CD4-positive, alpha-beta T cell (primary cell): ENCODE measurements around the gene GOLGB1. TPM values are rescaled to one million over a fixed set of nuclear protein-coding genes. Genes with fewer than 3 reads are reported as not detected.
A peak's percentile ranks its signal among the peaks of the same experiment; 100 is the strongest.

ENCODE experiments used
- ATAC-seq: fragments of 200-7000 bp; cut with Tn5 transposase; one replicate; pipeline ENCODE4 v1.10.0; 2022; ENCODE audit warnings: mild to moderate bottlenecking; ENCODE audit not compliant: poor library complexity
- CTCF ChIA-PET: fragments of 350-600 bp; sonication (Branson Sonifier 250); formaldehyde crosslinking; loops from one replicate; lab custom pipeline; 2021; ENCODE audit warnings: antibody characterized with exemption, inconsistent platforms; lab: Charles Lee
- POLR2A ChIA-PET: fragments of 350-600 bp; sonication (Branson Sonifier 250); formaldehyde crosslinking; loops from one replicate; lab custom pipeline; 2021; ENCODE audit warnings: antibody characterized with exemption, inconsistent platforms; lab: Charles Lee
- DNase-seq, 14 experiments: peaks; one replicate each; pipeline ENCODE4 v3.0.0-alpha.2; 2013 to 2020; ENCODE audit warnings: mixed read lengths in 2 of 14
- H3K27ac ChIP-seq, 2 donors: one replicate each; pipeline versions ENCODE4 v1.5.1 to v1.7.0; 2013; ENCODE audit warnings: low read length in 2 of 2, low read depth in 1 of 2, mild to moderate bottlenecking in 1 of 2
- H3K27me3 ChIP-seq, 2 experiments: 1 replicate in 1 of 2; 2 replicates in 1 of 2; pipeline versions ENCODE4 v1.6.1 to v1.7.0; 2013; ENCODE audit warnings: low read length in 2 of 2, control low read depth in 1 of 2, mild to moderate bottlenecking in 1 of 2, moderate library complexity in 1 of 2; ENCODE audit not compliant: insufficient read depth in 2 of 2, control insufficient read depth in 1 of 2
- H3K36me3 ChIP-seq: one replicate; pipeline ENCODE4 v1.6.1; 2013; ENCODE audit warnings: low read length, control low read depth; ENCODE audit not compliant: insufficient read depth
- H3K4me1 ChIP-seq: one replicate; pipeline ENCODE4 v1.6.1; 2013; ENCODE audit warnings: low read length, control low read depth; ENCODE audit not compliant: insufficient read depth
- H3K4me3 ChIP-seq: one replicate; pipeline ENCODE4 v1.5.1; 2013; ENCODE audit warnings: mild to moderate bottlenecking, low read length, moderate library complexity
- H3K9me3 ChIP-seq, 2 experiments: 1 replicate in 1 of 2; 2 replicates in 1 of 2; pipeline versions ENCODE4 v1.6.1 to v1.7.0; 2013; ENCODE audit warnings: low read length in 2 of 2, mild to moderate bottlenecking in 2 of 2, control low read depth in 1 of 2, moderate library complexity in 1 of 2; ENCODE audit not compliant: control insufficient read depth in 1 of 2, insufficient read depth in 1 of 2
- H3K27ac Mint-ChIP-seq: one replicate; pipeline ENCODE4 v1.8.0; 2020; ENCODE audit warnings: mixed read lengths
- H3K27me3 Mint-ChIP-seq: one replicate; pipeline ENCODE4 v1.8.0; 2021; ENCODE audit warnings: mixed read lengths
- H3K36me3 Mint-ChIP-seq: one replicate; pipeline ENCODE4 v1.8.0; 2021; ENCODE audit warnings: low read depth, mixed read lengths
- H3K4me1 Mint-ChIP-seq: one replicate; pipeline ENCODE4 v1.8.0; 2021; ENCODE audit warnings: low read depth, mixed read lengths
- H3K4me3 Mint-ChIP-seq: one replicate; pipeline ENCODE4 v1.8.0; 2020; ENCODE audit warnings: mild to moderate bottlenecking, mixed read lengths
- H3K9me3 Mint-ChIP-seq: one replicate; pipeline ENCODE4 v1.8.0; 2020; ENCODE audit warnings: mixed read lengths
- intact Hi-C, 2 experiments: fragments of 100-400 bp; cut with DNase I in 1 of 2; cut with micrococcal nuclease in 1 of 2; formaldehyde crosslinking; loops; one replicate each; pipeline versions ENCODE4 v1.15.1 to v1.9.0; 2023 to 2025; cut with DNase I, micrococcal nuclease
- total RNA-seq, 174 experiments: library from RNA in 2 of 174; stranded (reverse) in 2 of 174; gene quantifications; one replicate each; pipeline ENCODE4 v1.2.3 and lab custom pipeline; 2021 to 2026
- TF ChIP-seq, protein P1 (sequence below): fragments of 200-600 bp; IDR thresholded peaks from one replicate; pipeline ENCODE4 v1.8.0; 2022; ENCODE audit warnings: antibody characterized with exemption, mild to moderate bottlenecking

The GOLGB1 gene
- total RNA-seq, 2 experiments from 2014 or later, result 49.8 to 50.2 TPM

GRCh38 chr3:121662742-121663141 is 86.8 kb downstream of the GOLGB1 start:
- Histone ChIP-seq H3K4me1 (peaks cover 40% of the 10 kb centered on the region), H3K36me3 (peaks cover 63% of the 10 kb centered on the region), H3K4me3 (no peak overlapping the region), H3K9me3 (no peaks in the 10 kb centered on the region), H3K27ac (no peak overlapping the region), H3K27me3 (no peaks in the 10 kb centered on the region)
- H3K9me3 Mint-ChIP-seq, result no peaks in the 10 kb centered on the region
- ChIA-PET POLR2A (interaction anchor here (1.1 kb wide), 1 partner anchor 722 kb away, joined by 3 read pairs; the partner anchor contains the start of gene FAM162A), CTCF (no interaction called here)
- H3K4me1 Mint-ChIP-seq, result peaks cover 37% of the 10 kb centered on the region
- H3K4me3 Mint-ChIP-seq, result no peak overlapping the region
- intact Hi-C loops, result loop anchor here (2.0 to 10.0 kb wide), 6 partner anchors 88 to 1922 kb away; partner anchors contain the start of genes POLQ (in 2 of the 2), EAF2 (in 1 of the 2), HACD2 (in 1 of the 2) and IQCB1 (in 1 of the 2)
- peak overlapping the region; percentile 96 for H3K27ac Mint-ChIP-seq
- DNase-seq (no peak), ATAC-seq (no peak)
- H3K36me3 Mint-ChIP-seq, result peaks cover 84% of the 10 kb centered on the region
- H3K27me3 Mint-ChIP-seq, result no peaks in the 10 kb centered on the region
- TF ChIP-seq, protein P1, sequence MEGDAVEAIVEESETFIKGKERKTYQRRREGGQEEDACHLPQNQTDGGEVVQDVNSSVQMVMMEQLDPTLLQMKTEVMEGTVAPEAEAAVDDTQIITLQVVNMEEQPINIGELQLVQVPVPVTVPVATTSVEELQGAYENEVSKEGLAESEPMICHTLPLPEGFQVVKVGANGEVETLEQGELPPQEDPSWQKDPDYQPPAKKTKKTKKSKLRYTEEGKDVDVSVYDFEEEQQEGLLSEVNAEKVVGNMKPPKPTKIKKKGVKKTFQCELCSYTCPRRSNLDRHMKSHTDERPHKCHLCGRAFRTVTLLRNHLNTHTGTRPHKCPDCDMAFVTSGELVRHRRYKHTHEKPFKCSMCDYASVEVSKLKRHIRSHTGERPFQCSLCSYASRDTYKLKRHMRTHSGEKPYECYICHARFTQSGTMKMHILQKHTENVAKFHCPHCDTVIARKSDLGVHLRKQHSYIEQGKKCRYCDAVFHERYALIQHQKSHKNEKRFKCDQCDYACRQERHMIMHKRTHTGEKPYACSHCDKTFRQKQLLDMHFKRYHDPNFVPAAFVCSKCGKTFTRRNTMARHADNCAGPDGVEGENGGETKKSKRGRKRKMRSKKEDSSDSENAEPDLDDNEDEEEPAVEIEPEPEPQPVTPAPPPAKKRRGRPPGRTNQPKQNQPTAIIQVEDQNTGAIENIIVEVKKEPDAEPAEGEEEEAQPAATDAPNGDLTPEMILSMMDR, result no peak

DNA sequence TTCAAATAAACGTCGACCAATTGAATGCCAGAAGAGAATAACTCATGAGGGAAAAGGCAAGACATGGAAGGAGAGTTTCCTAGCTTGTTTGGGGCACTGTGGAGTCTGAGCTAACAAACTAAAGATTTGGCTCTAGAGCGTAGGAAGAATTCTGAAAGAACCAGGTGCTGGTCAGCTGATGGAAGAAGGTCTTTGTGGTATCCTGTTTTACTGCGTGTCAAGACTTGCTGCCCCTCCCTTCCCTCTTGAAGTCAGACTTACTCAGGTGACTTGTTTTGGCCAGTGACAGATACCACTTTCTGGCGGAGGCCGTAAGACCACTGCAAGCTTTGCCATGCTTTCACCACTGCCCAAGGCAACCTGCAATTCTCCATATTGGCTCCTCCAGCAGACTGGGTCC is 88.2 kb downstream of the GOLGB1 start:
- Mint-ChIP-seq H3K27me3 (no peaks in the 10 kb centered on the region), H3K27ac (peak overlapping the region; percentile 96), H3K4me1 (peaks cover 50% of the 10 kb centered on the region), H3K36me3 (peaks cover 84% of the 10 kb centered on the region), H3K4me3 (peak overlapping the region; percentile 94), H3K9me3 (no peaks in the 10 kb centered on the region)
- ATAC-seq (no peak), DNase-seq (peak in 1 of 14 experiments; percentile 11)
- Histone ChIP-seq H3K27me3 (no peaks in the 10 kb centered on the region), H3K9me3 (no peaks in the 10 kb centered on the region), H3K4me1 (peaks cover 48% of the 10 kb centered on the region), H3K36me3 (peaks cover 63% of the 10 kb centered on the region), H3K4me3 (no peak overlapping the region), H3K27ac (peak overlapping the region; percentile 83 to 97)
- CTCF ChIA-PET, result interaction anchor here (0.6 to 1.2 kb wide), 2 partner anchors 115 to 721 kb away, joined by 3 read pairs; partner anchors contain the start of genes MIX23 and POLQ
- intact Hi-C loops, result loop anchor here (2.0 to 10.0 kb wide), 6 partner anchors 114 to 1923 kb away; partner anchors contain the start of genes HACD2 (in 2 of the 2), POLQ (in 2 of the 2), EAF2 (in 1 of the 2) and IQCB1 (in 1 of the 2)
- POLR2A ChIA-PET, result interaction anchor here (0.6 to 1.6 kb wide), 18 partner anchors 11 to 1540 kb away, joined by 3 to 10 read pairs (median 4); partner anchors contain the start of genes EAF2, FAM162A, GOLGB1 and HSPBAP1
- TF ChIP-seq, protein P1, result no peak

DNA sequence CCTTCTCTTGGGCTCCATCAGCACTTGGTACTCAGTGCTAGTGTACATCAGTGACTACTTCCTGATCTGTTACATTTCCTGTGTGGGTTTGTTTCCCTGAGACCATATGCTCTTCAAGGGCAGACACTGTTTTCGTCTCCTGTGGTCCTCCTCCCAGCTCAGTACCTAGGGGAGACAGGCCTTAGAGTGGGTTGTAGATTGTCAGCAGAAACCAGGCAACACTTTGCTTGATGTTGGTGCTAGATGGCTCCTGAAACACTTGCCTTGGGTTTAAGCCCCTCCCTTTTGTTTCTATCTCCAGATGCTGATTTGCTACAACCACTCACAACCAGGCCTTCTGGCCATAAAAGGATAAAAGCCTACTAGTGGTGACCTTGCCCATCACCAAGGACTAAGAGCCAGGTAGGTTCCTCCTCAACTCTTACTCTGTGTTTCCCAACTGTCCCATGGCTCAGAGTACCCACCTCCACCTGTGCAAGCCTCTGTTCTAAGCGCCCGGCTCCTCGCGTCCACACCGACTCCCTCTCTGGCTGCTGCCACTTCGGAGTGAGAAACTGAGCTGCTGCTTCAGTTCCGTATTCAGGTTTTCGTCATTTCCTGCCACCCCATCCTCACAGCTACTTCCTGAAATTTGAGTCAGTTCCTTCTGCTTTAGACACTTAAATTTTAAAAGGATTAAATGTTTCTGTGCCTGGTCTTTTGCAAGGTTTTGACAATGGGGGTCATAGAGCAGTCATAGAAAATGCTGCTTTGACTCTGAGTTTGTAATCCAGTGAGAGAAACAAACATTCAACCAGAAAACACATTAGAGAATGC is 89.0 kb downstream of the GOLGB1 start, which contains the start of gene HCLS1:
Gene HCLS1, minus strand, starts transcription at position 548 of the 816 bp plus-strand sequence. CDS start 2,556 bp downstream, outside the sequence.
- Mint-ChIP-seq H3K27me3 (no peaks in the 10 kb centered on the region), H3K4me1 (peaks cover 55% of the 10 kb centered on the region), H3K4me3 (peak within 1 kb of the TSS; percentile 94), H3K27ac (peak within 1 kb of the TSS; percentile 96), H3K9me3 (no peaks in the 10 kb centered on the region), H3K36me3 (peaks cover 82% of the 10 kb centered on the region)
- H3K27me3 ChIP-seq, result no peaks in the 10 kb centered on the region
- TF ChIP-seq, protein P1, result no peak
- H3K9me3 ChIP-seq, result no peaks in the 10 kb centered on the region
- H3K4me3 ChIP-seq, result peak within 1 kb of the TSS; percentile 61
- peaks cover 62% of the 10 kb centered on the region for H3K36me3 ChIP-seq
- ChIA-PET POLR2A (interaction anchor here (0.6 to 1.6 kb wide), 19 partner anchors 10 to 1541 kb away, joined by 3 to 10 read pairs (median 4); partner anchors contain the start of genes EAF2, FAM162A, GOLGB1 and HSPBAP1), CTCF (interaction anchor here (0.6 to 1.2 kb wide), 2 partner anchors 114 to 722 kb away, joined by 3 read pairs; partner anchors contain the start of genes MIX23 and POLQ)
- intact Hi-C loops, result loop anchor here (1.0 to 10.0 kb wide), 7 partner anchors 89 to 1924 kb away; partner anchors contain the start of genes HACD2 (in 2 of the 2), POLQ (in 2 of the 2), EAF2 (in 1 of the 2) and GOLGB1 (in 1 of the 2)
- DNase-seq, result peak; percentile 46 to 89 (median 62)
- ATAC-seq, result peak; percentile 83
- H3K27ac ChIP-seq, result peak within 1 kb of the TSS; percentile 83 to 97
- H3K4me1 ChIP-seq, result peaks cover 48% of the 10 kb centered on the region
